K562 (cell line): ENCODE measurements around the gene TTC4. TPM values are rescaled to one million over a fixed set of nuclear protein-coding genes. Genes with fewer than 3 reads are reported as not detected.

Experiments
- AFF1 ChIP-seq, 2 experiments: fragments of 450-650 bp; IDR thresholded peaks; 2 replicates each; pipeline ENCODE4 v1.6.1; 2018; ENCODE audit warnings: mild to moderate bottlenecking in 2 of 2, low read depth in 1 of 2; ENCODE audit not compliant: partially characterized antibody in 2 of 2
- ATF1 ChIP-seq, 2 experiments: fragments of 450-650 bp in 1 of 2; IDR thresholded peaks; 2 replicates each; pipeline ENCODE4 v1.6.1; 2016; ENCODE audit warnings: missing compliant biosample characterization in 1 of 2, missing genetic modification characterization in 1 of 2
- FOSL1 ChIP-seq: fragments of 200-800 bp; sonication (Bioruptor generic); conservative IDR thresholded peaks from 2 replicates; pipeline ENCODE4 v1.6.1; 2016; ENCODE audit warnings: missing genetic modification characterization, missing compliant biosample characterization
- JUN ChIP-seq, 2 experiments: sonication (generic) in 1 of 2; formaldehyde crosslinking in 1 of 2; IDR thresholded peaks; 2 replicates each; pipeline versions ENCODE4 v1.6.1 to v1.8.0; 2012 to 2022; ENCODE audit warnings: borderline replicate concordance in 2 of 2, mild to moderate bottlenecking in 2 of 2, improper control_type of control experiment in 1 of 2, low read depth in 1 of 2, low read length in 1 of 2, missing genetic modification reagents in 1 of 2
- NR2F6 ChIP-seq: fragments of 450-650 bp; formaldehyde crosslinking; IDR thresholded peaks from 2 replicates; pipeline ENCODE4 v1.4.0; 2020; ENCODE audit warnings: mild to moderate bottlenecking
- RFX1 ChIP-seq: fragments of 450-650 bp; IDR thresholded peaks from 2 replicates; pipeline ENCODE4 v1.6.1; 2016; ENCODE audit warnings: mild to moderate bottlenecking, moderate library complexity
- SNRNP70 ChIP-seq: fragments of 200-400 bp; formaldehyde crosslinking; optimal IDR thresholded peaks from 2 replicates; pipeline ENCODE3; 2017; ENCODE audit warnings: low read depth, low read length
- SP2 ChIP-seq: IDR thresholded peaks from 2 replicates; pipeline ENCODE4 v1.6.1; 2011; ENCODE audit warnings: mild to moderate bottlenecking, low read depth, low read length, moderate library complexity; ENCODE audit not compliant: poor library complexity, severe bottlenecking; ENCODE audit errors: extremely low read depth
- ZNF140 ChIP-seq: fragments of 250-450 bp; sonication (Bioruptor Pico); IDR thresholded peaks from 2 replicates; pipeline ENCODE4 v1.8.0; 2021; ENCODE audit warnings: moderate library complexity, mild to moderate bottlenecking, inconsistent platforms
- ZNF282 ChIP-seq: sonication (generic); formaldehyde crosslinking; IDR thresholded peaks from 2 replicates; pipeline ENCODE4 v1.8.1; 2023; ENCODE audit warnings: missing genetic modification reagents
- ZNF717 ChIP-seq: fragments of 250-450 bp; sonication (Bioruptor Pico); IDR thresholded peaks from 2 replicates; pipeline ENCODE4 v1.5.0; 2021
- ZNF785 ChIP-seq: fragments of 250-450 bp; sonication (Bioruptor Pico); IDR thresholded peaks from 2 replicates; pipeline ENCODE4 v1.4.0; 2020; ENCODE audit warnings: mild to moderate bottlenecking
- ZNF79 ChIP-seq: fragments of 250-450 bp; sonication (Bioruptor Pico); IDR thresholded peaks from 2 replicates; pipeline ENCODE4 v1.4.0; 2020; ENCODE audit warnings: low read depth, mild to moderate bottlenecking, moderate library complexity
- polyA plus RNA-seq, 8 experiments: library from polyadenylated mRNA; depleted of rRNA in 4 of 8; stranded (reverse) in 5 of 8; unstranded in 3 of 8; fragments of >200 nt; fragmentation: Nextera tagmentation in 2 of 8; fragmentation: Illumina TruSeq in 1 of 8; extraction: Ambion mirVana in 2 of 8; extraction: Trizol in 1 of 8; gene quantifications; 2 replicates each; pipeline versions ENCODE4 v1.2.1 to v1.2.3, GENCODE V29; 2011 to 2014; ENCODE audit warnings: inconsistent platforms in 1 of 8, missing spikeins in 1 of 8
- total RNA-seq, 7 experiments: library from RNA; depleted of rRNA in 6 of 7; stranded (reverse); fragments of >200 nt in 6 of 7; fragmentation: Illumina TruSeq in 2 of 7; extraction: Trizol in 2 of 7; gene quantifications; 2 replicates each; pipeline versions ENCODE4 v1.2.1 to v1.2.3, GENCODE V29; 2011 to 2021; ENCODE audit warnings: low replicate concordance in 1 of 7
- TF ChIP-seq, protein P1 (sequence below): sonication (generic); formaldehyde crosslinking; IDR thresholded peaks from 2 replicates; pipeline ENCODE4 v1.8.1; 2023; ENCODE audit warnings: mild to moderate bottlenecking, missing genetic modification reagents
- TF ChIP-seq, protein P2 (sequence below): fragments of 250-450 bp; sonication (Bioruptor Pico); IDR thresholded peaks from 2 replicates; pipeline ENCODE4 v1.5.0; 2021; ENCODE audit warnings: mild to moderate bottlenecking, borderline replicate concordance
- TF ChIP-seq, protein P3 (sequence below): fragments of 450-650 bp; IDR thresholded peaks from 2 replicates; pipeline ENCODE4 v1.6.1; 2016; ENCODE audit warnings: antibody characterized with exemption

TTC4 gene
- total and polyA plus RNA-seq, 9 of the 15 experiments (the other 6 are each of a cell fraction or from before 2014, with no cell fraction given), result 36.3 to 111 (median 54.1) TPM

- TF ChIP-seq, protein P1, sequence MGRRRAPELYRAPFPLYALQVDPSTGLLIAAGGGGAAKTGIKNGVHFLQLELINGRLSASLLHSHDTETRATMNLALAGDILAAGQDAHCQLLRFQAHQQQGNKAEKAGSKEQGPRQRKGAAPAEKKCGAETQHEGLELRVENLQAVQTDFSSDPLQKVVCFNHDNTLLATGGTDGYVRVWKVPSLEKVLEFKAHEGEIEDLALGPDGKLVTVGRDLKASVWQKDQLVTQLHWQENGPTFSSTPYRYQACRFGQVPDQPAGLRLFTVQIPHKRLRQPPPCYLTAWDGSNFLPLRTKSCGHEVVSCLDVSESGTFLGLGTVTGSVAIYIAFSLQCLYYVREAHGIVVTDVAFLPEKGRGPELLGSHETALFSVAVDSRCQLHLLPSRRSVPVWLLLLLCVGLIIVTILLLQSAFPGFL (CRISPR knock-in tag), result no peak
- no peak for TF ChIP-seq ZNF717 (CRISPR knock-in tag)
- TF ChIP-seq AFF1 (IDR thresholded peaks at IDR 0.05; ENCODE audit: low read depth in 1 of 2, partially characterized antibody in 2 of 2), result no peak
- TF ChIP-seq ZNF282 (CRISPR knock-in tag), result no peak
- no peak for TF ChIP-seq ATF1 (CRISPR knock-in tag; IDR thresholded peaks at IDR 0.05)
- TF ChIP-seq ATF1 (tag; IDR thresholded peaks at IDR 0.05), result peak; percentile 84
- TF ChIP-seq, protein P2, sequence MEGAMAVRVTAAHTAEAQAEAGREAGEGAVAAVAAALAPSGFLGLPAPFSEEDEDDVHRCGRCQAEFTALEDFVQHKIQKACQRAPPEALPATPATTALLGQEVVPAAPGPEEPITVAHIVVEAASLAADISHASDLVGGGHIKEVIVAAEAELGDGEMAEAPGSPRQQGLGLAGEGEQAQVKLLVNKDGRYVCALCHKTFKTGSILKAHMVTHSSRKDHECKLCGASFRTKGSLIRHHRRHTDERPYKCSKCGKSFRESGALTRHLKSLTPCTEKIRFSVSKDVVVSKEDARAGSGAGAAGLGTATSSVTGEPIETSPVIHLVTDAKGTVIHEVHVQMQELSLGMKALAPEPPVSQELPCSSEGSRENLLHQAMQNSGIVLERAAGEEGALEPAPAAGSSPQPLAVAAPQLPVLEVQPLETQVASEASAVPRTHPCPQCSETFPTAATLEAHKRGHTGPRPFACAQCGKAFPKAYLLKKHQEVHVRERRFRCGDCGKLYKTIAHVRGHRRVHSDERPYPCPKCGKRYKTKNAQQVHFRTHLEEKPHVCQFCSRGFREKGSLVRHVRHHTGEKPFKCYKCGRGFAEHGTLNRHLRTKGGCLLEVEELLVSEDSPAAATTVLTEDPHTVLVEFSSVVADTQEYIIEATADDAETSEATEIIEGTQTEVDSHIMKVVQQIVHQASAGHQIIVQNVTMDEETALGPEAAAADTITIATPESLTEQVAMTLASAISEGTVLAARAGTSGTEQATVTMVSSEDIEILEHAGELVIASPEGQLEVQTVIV (CRISPR knock-in tag), result no peak
- no peak for TF ChIP-seq ZNF140 (CRISPR knock-in tag)
- peak; percentile 65 for TF ChIP-seq FOSL1
- no peak for TF ChIP-seq ZNF79 (CRISPR knock-in tag)
- no peak for TF ChIP-seq SP2
- TF ChIP-seq JUN (IDR thresholded peaks at IDR 0.05; ENCODE audit: borderline replicate concordance, low read depth, low read length), result peak; percentile 75; the same call in 1 of the 2 replicates
- no peak for TF ChIP-seq JUN (CRISPR knock-in tag; IDR thresholded peaks at IDR 0.05; ENCODE audit: borderline replicate concordance)
- TF ChIP-seq SNRNP70, result no peak
- TF ChIP-seq, protein P3, sequence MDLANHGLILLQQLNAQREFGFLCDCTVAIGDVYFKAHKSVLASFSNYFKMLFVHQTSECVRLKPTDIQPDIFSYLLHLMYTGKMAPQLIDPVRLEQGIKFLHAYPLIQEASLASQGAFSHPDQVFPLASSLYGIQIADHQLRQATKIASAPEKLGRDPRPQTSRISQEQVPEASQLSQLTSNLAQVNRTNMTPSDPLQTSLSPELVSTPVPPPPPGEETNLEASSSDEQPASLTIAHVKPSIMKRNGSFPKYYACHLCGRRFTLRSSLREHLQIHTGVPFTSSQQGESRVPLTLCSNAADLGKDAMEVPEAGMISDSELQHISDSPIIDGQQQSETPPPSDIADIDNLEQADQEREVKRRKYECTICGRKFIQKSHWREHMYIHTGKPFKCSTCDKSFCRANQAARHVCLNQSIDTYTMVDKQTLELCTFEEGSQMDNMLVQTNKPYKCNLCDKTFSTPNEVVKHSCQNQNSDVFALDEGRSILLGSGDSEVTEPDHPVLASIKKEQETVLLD, result no peak
- TF ChIP-seq ZNF785, result no peak
- TF ChIP-seq RFX1, result no peak; the same call in 1 of the 2 replicates
- no peak for TF ChIP-seq NR2F6 (CRISPR knock-in tag)
Measured at GRCh38 chr1:54715493-54716298, at the start of gene TTC4 (continued).
